GM19025 (cell line): ENCODE data around the gene ZBED4.
"Not testable (repeated sequence)": the region's sequence is repeated elsewhere in the genome, so short reads cannot be mapped to it uniquely, and the experiment has no call there.

ENCODE experiments used
- ATAC-seq: cut with Tn5 transposase; IDR thresholded peaks from one replicate; pipeline ENCODE4 v1.9.1; 2021; ENCODE audit warnings: mild to moderate bottlenecking, low read depth, moderate library complexity; ENCODE audit not compliant: unreplicated experiment

ZBED4 gene

DNA sequence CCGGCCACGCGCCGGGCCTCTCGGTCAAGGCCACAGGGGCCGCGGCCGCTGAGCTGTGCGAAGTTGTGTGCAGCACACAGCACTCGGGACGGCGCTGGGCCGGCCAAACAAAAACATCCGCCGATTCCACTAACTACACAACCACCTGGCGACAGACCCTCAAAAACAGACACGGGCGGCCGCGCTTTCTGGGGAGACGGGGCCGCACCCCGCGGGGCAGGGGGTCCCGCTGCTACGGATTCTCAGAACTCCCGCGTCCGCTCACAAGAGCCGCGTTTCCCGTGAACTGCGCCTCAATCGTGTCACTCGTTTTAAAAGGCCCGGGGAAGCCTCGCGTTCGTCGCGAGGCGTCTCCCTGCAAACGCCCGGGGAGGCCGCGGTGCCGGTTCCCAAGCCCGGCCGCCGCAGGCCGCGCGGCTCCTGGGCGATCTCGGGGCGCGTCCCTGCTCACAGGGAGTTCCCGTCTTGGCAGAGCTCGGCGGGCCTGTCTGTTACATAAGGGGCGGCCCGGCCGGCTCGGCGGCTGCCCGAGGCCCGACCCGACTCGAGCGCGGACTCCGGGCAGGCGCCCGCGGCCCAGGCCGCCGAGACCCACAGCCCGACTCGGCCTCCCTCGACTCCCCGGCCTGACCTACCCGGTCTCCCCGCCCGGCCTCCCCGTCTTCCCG lies 26.9 kb upstream of the ZBED4 start:
- no peak for ATAC-seq

DNA sequence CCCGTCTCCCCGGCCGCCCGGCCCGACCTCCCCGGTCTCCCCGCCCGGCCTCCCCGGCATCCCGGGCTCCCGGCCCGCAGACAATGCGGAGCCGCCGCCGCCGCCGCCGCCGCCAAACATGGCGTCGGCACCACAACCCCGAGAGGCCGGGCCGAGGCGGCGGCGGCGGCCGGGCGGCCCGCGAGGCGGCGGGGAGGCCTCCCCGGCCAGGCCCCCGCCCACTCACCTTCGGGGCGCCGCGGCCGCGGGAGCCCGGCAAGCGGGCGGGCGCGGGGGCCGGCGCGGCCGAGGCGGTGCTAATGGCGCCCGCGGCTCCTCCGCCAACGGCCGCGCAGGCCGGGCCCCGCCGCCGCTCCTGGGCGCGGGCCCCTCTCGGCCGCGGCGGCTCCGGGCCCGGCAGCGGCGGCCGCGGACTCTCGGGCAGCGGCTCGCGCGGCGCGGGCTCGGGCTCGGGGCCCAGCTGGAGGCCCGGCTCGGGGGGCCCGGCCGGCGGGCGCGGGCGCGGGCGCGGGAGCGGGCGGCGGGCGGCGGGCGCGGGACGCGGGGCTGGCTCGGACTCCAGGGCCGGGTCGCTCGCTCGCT lies 26.3 kb upstream of the ZBED4 start:
- ATAC-seq: no peak

DNA sequence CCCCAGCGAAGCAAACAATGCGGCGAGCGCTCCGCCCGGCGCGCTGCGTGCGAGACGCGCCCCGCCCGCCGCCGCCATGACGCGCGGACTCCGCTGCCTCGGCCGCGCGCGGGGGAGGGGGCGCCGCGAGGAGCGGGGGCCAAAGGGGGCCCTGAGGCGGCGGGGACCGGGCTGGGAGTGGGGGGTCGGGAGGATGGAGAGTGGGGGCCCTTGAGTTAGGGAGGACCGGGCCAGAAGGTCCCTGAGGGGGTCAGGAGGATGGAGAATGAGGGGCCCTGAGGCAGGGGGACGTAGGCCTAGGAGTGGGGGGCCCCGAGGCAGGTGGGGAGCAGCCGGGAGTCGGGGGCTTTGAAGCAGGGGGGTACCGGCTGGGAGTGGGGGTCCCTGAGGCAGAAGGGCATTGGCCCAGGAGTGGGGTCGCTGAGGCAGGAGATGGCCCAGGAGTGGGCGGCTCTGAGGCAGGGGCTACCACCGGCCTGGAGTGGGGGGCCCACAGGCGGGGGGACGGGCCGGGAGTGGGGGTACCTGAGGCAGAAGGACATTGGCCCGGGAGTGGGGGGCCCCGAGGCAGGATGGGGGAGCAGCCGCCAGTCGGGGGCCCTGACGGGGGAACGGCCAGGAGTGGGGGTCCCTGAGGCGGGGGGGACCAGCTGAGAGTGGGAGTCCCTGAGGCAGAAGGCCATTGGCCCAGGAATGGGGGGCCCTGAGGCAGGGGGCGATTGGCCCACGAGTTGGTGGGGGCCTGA lies 25.6 kb upstream of the ZBED4 start, which contains the start of gene BRD1:
Gene BRD1, minus strand, starts transcription at position 21 of the 746 bp plus-strand sequence. CDS start 3,556 bp downstream, outside the sequence.
- ATAC-seq: no peak

DNA sequence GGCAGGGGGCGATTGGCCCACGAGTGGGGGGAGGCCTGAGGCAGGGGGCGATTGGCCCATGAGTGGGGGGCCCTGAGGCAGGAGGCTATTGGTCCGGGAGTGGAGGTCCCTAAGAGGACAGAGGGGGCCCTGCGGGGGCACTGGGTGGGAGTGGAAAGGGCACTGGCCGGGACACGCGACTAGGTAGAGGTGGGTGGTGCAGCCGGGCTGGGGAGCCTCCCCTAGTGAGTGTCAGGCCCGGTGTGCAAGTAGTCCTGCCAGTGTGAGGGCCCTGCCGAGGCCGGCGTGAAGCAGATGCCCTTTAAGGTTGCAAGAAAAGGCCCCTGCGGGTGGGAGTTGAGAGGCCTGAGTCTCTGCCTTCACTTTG lies 25.1 kb upstream of the ZBED4 start:
- no peak for ATAC-seq

DNA sequence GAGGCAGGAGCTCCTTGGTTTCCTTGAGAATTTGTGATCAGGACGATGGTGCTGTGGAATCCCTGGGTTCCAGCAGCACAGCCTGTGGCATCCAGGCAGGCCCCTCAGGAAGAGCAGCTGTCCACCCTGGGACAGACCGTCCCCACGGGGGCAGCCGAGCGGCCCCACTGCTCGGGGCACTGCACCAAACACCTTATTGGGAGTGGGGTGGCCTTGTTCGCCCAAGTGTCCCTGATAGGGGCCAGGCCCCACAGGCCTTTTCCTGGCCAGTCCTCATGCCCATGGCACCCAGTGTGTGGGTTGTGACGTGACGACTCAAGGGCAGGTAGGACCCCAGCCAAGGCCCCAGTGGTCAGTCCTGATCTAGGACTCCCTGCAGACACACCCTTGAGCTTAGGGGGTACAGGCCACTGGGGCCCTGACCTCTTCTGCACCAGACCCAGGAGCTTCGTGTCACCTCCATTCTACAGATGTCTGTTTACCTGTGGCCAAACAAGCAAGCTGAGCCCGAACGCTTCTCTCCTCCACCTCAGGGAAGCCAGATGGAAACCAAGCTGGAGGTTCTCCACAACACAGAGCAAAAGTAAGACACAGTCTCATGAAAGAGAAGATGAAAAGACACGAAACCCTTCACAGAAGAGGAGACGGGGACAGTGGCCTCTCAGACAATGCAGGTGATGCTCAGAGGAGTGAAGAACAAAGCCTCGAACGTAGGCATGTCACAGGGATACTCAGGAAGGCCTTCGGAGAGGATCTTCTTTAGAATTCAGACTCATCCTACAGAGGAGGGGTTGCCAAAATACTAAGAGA lies 24.4 kb upstream of the ZBED4 start:
- ATAC-seq: no peak

DNA sequence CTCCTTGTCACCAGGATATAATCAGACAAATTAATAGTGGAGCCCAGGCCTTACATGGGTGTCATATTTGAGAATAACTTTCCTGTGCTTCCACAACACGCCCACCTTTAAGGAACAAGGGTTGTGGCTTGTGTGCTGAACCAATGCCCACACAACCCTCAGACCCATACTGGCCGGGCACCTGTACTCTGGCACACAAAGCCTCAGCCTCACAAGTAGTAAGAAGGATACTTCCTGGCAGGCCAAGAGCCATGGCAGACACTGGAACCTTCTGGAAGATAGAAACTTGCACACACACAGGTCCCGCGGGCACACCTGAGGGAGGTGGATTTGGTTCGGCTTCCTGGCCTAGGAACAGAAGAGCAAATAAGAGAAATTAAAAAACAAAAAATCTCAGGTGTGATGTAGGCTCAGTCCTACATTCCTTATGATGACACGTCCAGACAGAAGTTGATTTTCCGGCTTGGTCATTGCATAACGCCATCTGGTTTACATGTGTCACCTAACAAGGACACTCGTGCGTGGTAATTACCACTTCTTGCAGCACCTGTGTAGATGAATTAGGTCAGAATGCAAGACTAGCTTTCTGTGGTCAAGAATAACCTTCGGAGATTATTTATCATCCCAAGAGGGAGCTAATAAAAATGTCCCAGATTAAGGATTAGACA lies 20.2 kb upstream of the ZBED4 start:
- ATAC-seq: no peak

DNA sequence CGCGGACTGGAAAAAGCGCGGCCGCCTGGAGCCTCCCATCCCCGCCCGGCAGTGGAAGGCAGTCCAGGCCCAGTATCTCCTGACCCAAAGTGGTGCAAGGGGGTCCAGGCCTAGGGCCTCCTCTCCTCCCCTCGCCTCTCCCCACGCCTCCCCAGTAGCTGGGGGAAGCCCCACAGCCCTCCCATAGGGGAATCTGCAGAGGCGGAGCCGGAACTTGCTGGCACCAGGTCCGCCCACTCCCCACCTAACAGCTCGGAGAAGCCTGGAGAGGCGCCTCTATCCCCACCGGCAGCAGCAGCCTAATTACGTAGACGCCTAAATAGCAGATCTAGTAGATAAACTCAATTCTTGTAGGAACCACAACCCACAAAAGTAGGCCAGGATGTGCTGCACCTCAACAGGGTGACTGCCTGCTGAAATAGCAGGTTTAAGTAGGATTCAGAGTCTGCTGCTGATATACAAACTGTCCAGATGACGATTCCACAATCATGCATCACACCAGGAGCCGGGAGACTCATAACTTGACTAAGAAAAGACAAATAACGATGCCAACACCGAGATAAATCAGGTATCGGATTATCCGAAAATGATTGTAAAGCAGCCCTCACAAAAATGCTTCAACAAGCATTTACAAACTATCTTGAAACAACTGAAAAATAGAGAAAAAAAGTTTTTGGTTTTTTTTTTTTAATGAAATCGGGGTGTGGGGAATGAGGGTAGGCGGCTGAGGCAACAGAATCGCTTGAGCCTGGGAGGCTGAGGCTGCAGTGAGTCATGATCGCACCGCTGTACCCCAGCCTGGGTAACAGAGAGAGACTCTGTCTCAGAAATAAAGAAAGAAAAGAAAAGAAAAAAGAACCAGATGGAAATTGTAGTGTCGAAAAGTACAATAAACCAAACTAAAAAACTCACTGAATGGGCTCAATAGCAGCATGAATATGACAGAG lies 14.6 kb upstream of the ZBED4 start:
- ATAC-seq: no peak

DNA sequence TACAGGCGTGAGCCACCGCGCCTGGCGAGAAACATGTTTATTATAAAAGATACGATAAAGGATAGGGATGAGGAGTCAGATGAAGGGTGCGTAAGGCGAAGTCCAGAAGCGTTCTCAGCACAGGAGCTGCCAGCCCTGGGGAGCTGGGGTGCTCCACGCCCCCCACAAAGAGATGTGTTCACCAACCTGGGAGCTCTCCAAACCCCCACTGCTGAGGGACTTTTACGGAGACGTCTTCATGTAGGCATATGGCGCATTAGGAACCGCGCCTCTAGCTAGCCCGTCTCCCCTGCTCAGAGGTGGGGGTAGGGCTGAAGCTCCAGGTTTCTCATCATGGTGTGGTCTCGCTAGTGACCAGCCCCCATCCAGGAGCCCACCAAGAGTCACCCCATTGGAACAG lies 8.4 kb upstream of the ZBED4 start:
- no peak for ATAC-seq

DNA sequence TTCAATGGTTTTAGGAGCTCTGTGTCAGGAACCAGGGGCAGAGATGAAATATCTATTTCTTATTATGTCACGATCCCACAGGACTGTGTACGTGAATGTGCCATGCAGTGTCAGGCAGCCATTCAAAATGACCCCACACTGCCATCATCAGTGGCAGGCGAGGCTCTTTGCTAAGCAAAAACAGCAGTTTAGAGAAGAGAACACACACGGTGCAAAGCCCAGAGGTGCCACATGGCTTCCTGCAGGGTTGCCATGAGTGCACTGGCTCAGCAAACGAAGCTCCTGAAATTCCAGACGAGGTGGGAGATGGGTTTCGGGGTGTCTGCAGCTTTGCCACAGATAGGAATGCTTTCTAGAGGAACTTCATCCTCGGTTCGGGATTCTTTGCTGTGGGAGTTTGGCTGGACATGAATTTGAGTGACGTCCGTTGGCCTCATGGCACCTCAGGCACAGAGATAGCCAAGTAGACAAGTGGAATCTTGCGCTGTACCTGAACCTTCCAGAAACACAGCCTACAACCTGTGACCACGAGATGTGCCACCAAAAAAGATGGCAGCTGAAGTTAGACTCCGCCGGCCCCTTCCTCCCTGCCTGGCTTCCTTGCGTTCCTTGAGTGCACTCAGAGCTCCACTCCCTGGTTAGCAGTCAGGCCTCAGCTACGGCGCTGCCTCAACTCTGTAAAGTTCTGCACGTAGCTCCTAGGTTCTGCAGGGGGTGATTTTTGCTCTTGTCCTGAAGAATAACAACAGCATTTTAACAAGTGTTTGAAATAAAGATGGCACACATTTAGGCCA lies 7.8 kb upstream of the ZBED4 start:
- no peak for ATAC-seq

DNA sequence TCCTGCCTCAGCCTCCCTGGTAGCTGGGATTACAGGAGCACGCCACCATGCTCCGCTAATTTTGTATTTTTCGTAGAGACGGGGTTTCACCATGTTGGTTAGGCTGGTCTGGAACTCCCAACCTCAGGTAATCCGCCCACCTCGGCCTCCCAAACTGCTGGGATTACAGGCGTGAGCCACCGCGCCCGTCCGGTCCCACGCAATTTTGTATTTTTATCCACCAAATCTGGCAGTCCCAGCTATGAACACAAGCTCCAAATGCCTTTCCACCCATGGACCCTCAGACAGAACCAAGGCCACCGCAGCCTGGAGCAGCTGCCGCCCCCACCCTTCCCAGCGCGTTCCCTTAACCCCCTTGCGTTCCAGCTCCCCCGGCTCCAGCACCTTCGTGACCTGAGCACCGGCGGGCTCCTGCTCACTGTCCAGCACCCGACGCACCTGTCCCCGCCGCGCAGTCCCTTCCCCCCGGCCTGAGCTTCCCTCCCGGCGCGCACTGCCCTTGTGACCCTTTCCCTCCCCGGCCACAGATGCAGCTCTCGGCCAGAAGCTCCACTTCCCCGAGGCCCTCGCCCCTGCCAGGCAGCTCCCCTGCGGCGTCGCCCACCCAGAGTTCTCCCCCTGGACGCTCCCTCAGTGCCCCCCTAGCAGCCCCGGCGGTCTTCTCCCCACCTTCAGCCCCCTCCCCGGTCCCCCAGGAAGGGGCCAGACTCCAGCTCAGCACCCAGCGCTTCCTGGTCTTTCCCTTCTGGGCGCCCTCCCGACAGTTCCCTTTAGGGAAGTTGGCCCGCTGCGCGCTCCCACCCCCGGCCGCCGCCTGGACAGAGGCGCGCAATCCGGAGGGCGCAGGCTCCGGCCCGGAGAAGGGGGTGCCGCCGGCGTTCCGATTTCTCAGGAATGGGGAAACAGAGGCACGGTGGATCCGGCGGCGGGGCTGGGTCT lies 5.6 kb upstream of the ZBED4 start:
- ATAC-seq: no peak

DNA sequence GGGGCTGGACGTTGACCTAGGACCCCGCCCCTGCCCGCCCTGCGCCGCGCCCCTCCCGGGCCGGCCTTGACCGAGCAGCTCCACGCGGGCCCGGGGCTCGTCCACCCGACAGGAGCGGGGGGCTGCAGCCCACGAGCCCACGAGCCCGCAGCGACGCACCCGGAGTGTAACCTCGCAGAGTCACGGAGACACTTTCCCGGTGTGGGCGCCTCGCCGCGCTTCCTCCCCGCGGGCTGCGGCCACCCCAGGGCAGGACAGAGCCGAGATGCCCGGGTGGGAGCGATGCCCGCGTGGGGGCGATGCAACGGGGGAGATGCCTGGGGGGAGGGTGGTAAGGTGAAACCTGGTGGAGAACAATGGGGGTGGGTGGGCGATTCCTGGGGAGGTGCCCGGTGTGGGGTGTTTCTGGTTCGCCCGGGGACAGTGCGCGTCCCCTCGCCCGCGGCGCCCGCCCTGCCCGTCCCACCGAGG lies 4.9 kb upstream of the ZBED4 start:
- no peak for ATAC-seq

DNA sequence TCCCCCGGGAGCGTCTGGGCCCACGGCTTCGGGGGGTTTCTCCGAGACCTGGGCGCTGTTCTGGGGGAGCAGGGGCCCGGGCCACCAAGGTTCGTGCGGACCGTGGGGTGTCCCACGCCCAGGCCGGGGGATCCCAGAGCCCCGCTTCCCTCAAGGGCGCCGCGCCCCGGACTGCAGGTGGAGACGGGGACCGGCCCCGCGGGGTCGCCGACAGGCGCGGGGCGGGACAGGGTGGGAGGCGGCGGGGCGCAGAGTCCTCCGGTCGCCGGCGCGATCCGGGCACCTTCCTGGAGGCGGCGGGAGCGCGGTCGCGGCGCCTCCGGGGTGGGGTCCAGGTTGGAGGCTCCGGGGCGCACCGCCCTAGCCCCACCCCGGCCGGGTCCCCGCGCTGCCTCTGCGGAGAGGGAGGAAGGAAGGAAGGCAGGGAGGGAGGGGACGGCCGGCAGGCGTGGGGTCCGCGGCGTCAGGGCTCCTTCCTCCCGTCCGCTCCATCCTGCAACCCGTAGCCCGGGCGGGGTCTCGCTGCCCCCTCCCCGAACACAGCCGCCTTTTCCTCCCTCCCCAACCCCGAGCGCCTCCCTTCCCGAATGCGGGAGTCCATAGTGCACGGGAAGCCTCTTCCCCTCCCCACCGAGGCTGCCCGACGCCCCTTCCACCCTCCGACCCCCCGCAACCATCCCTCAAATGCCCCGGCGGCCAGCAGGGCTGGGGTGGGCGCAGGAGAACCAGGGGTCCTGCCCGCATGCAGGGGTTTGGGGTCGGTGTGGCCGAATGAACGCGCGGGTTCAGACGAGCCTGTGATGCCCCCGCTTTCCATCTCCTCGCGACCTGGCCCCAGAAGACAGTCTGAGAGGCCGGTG lies 4.3 kb upstream of the ZBED4 start:
- ATAC-seq: no peak

DNA sequence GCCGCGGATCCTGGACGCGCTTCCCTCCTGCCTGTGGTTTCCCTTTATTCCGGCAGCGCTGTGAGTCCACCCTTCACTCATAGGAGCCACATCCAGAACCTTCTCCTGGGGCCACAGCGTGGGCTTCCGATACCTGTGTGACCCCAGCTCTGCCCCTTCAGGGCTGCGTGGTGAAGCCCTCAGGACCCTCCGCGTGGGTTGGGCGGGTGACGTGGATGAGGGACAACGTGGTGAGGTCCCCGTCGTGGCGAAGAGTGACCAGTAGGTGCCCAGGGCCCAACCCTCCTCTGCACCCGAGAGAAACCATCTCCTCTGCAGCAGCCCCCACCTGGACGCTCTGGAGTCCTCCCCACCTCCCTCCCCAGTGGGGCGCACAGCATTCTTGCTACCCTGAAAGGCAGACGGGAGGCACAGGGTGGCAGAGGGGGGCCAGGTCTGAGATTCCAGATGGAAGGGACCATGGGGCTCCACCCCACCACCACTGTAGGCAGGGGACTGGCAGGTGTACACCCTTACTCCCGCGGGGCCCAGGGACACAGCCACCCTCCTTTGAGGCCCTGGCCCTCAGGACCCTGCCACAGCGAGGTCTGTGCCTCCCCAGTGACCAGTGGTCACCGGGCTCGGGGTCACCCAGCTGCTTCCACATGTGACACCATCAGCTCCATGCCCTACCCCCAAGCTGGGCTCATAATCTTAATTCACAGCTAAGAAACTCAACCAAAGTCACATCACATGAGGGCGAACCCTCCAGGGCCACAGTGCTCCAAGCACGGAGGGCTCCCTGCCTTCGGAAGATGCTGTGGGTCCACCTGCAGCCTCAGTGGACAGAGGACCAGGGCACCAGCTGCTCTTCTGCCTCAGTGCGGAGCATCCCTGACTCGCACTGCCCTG lies 3.4 kb upstream of the ZBED4 start:
- no peak for ATAC-seq

DNA sequence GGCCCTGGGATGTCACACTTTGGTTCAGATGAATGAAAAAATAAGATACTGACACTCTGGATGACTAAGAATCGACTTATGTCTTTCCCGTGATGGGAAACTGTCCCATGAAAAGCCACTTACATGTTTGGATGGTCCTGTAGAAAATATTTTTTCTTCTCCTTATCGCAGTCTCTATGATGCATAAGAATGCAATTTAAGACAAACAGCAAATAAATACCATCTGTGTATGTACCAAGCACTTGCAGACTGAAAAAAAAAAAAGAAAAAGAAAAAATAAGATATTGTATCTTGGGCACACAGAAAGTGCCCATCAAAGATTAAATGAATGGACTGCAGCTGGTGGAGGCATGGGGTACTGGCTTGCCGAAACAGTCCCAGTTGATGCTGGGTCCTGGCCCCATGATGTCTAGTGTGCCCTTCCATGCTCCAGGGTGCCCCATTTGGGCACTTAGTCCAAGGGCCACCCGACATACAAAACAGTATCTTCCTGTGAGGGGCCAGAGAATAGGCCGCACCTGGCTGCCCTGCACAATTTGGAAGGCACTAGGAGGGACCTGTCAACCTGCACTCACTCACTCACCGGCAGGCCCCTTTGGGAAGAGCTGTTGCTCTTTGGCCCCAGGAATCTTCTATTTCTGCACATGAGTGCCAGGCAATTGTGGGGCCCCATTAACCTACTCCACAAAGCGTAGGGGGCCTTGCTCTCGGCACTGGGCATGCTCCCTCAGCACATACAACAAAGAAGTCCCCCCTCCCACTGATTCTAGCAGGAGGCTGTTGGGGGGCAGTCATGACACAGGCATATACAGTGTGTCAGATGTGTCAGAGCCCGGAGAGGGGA lies 2.5 kb upstream of the ZBED4 start:
- ATAC-seq: no peak

DNA sequence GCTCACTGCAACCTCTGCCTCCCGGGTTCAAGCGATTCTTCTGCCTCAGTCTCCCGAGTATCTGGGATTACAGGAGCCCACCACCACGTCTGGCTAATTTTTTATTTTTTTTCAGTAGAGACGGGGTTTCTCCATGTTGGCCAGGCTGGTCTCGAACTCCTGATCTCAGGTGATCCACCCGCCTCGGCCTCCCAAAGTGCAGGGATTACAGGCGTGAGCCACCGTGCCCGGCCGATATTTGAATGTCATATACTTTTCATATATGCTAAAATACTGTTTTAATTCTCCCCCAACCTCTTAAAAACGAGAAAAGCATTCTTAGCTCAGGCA lies 1.1 kb upstream of the ZBED4 start:
- ATAC-seq: not testable (repeated sequence)
